GM19324 (cell line): ENCODE data around the gene CREB3L2.
A peak's percentile ranks its signal among the peaks of the same experiment; 100 is the strongest.
"Not testable (repeated sequence)": the region's sequence is repeated elsewhere in the genome, so short reads cannot be mapped to it uniquely, and the experiment has no call there.

Experiments used
- ATAC-seq: cut with Tn5 transposase; IDR thresholded peaks from one replicate; pipeline ENCODE4 v1.9.1; 2021; ENCODE audit warnings: mild to moderate bottlenecking, moderate library complexity; ENCODE audit not compliant: unreplicated experiment, low FRiP score

CREB3L2 gene

GRCh38 chr7:138001529-138002095 lies at the start of gene CREB3L2:
CREB3L2 (minus strand) TSS chr7:138002086; CDS start chr7:138001705, 381 bp downstream.
- ATAC-seq, result peak; percentile 22

GRCh38 chr7:138049505-138050116 lies 47.7 kb upstream of the CREB3L2 start:
- no peak for ATAC-seq

GRCh38 chr7:138047907-138048306 lies 46.0 kb upstream of the CREB3L2 start:
- ATAC-seq, result no peak

- no peak for ATAC-seq
Observed at GRCh38 chr7:138044897-138045296, 43.0 kb upstream of the CREB3L2 start.

- ATAC-seq, result not testable (repeated sequence)
Observed at GRCh38 chr7:138040063-138040462, 38.2 kb upstream of the CREB3L2 start.

GRCh38 chr7:138036135-138036534 lies 34.2 kb upstream of the CREB3L2 start:
- no peak for ATAC-seq

GRCh38 chr7:138033241-138033640 lies 31.4 kb upstream of the CREB3L2 start:
- no peak for ATAC-seq

GRCh38 chr7:138032770-138033169 lies 30.9 kb upstream of the CREB3L2 start:
- no peak for ATAC-seq

- peak; percentile 64 for ATAC-seq
Observed at GRCh38 chr7:138032186-138032585, 30.3 kb upstream of the CREB3L2 start.

GRCh38 chr7:138030679-138031351 lies 28.9 kb upstream of the CREB3L2 start:
- ATAC-seq, result no peak

GRCh38 chr7:138029941-138030340 lies 28.1 kb upstream of the CREB3L2 start:
- no peak for ATAC-seq

- ATAC-seq, result no peak
Observed at GRCh38 chr7:138029126-138029525, 27.2 kb upstream of the CREB3L2 start.

- no peak for ATAC-seq
Observed at GRCh38 chr7:138027100-138027499, 25.2 kb upstream of the CREB3L2 start.

GRCh38 chr7:138025215-138026186 lies 23.6 kb upstream of the CREB3L2 start:
- no peak for ATAC-seq

GRCh38 chr7:138024765-138025164 lies 22.9 kb upstream of the CREB3L2 start:
- ATAC-seq, result no peak

GRCh38 chr7:138024343-138024691 lies 22.4 kb upstream of the CREB3L2 start:
- no peak for ATAC-seq

- peak; percentile 67 for ATAC-seq
Observed at GRCh38 chr7:138023618-138024342, 21.9 kb upstream of the CREB3L2 start.

GRCh38 chr7:138021889-138022288 lies 20.0 kb upstream of the CREB3L2 start:
- no peak for ATAC-seq

GRCh38 chr7:138017992-138018391 lies 16.1 kb upstream of the CREB3L2 start:
- no peak for ATAC-seq

GRCh38 chr7:138015096-138015495 lies 13.2 kb upstream of the CREB3L2 start:
- ATAC-seq, result no peak
